ENCODE measurements around the gene CCDC77.

- no peak for TF ChIP-seq CTCF (IDR thresholded peaks at IDR 0.05)
- TF ChIP-seq POLR2A (IDR thresholded peaks at IDR 0.05): no peak
Measured at GRCh38 chr12:367972-368371, 33.5 kb upstream of the CCDC77 start.
